Muscle of leg (tissue), 11 donors: ENCODE results near the gene THNSL1. TPM values are rescaled to one million over a fixed set of nuclear protein-coding genes. Genes with fewer than 3 reads are reported as not detected.
"Not testable (repeated sequence)": the region's sequence is repeated elsewhere in the genome, so short reads cannot be mapped to it uniquely, and the experiment has no call there.

ENCODE experiments used
- DNase-seq: peaks from one replicate; pipeline ENCODE4 v3.0.0; 2013
- H3K27ac ChIP-seq: one replicate; pipeline ENCODE4 v1.5.1; 2013; ENCODE audit warnings: mild to moderate bottlenecking, low read length, control low read depth
- H3K27me3 ChIP-seq: one replicate; pipeline ENCODE4 v1.6.1; 2013; ENCODE audit warnings: low read length; ENCODE audit not compliant: control insufficient read depth, insufficient read depth
- H3K36me3 ChIP-seq: one replicate; pipeline ENCODE4 v1.6.1; 2013; ENCODE audit warnings: low read length; ENCODE audit not compliant: control insufficient read depth, insufficient read depth
- H3K4me1 ChIP-seq: one replicate; pipeline ENCODE4 v1.6.1; 2013; ENCODE audit warnings: low read length; ENCODE audit not compliant: control insufficient read depth, insufficient read depth
- H3K4me3 ChIP-seq: one replicate; pipeline ENCODE4 v1.5.1; 2013; ENCODE audit warnings: low read length, control low read depth
- H3K9me3 ChIP-seq: replicated peaks from 2 replicates; pipeline ENCODE4 v1.6.1; 2013; ENCODE audit warnings: low read depth, low read length; ENCODE audit not compliant: control insufficient read depth
- WGBS: methylation state at CpG from one replicate; pipeline ENCODE4 v1.1.5; 2013; ENCODE audit warnings: missing lambda C conversion rate; ENCODE audit not compliant: insufficient coverage; 5-methylcytosine and 5-hydroxymethylcytosine counted together
- polyA plus RNA-seq, 8 donors: library from polyadenylated mRNA; unstranded; fragments of 120-200 nt; gene quantifications; one replicate each; pipeline versions ENCODE4 v1.2.1 to v1.2.3, GENCODE V29; 2013; ENCODE audit warnings: inconsistent platforms in 1 of 8, low replicate concordance in 1 of 8; ENCODE audit not compliant: insufficient read length in 8 of 8, insufficient read depth in 1 of 8
- total RNA-seq: library from RNA; stranded (reverse); fragments of 120-200 nt; gene quantifications from one replicate; pipeline ENCODE4 v1.2.4, GENCODE V29; 2013

The THNSL1 gene
- total and polyA plus RNA-seq, 9 donors, result 4.1 to 7.0 (median 5.5) TPM

DNA sequence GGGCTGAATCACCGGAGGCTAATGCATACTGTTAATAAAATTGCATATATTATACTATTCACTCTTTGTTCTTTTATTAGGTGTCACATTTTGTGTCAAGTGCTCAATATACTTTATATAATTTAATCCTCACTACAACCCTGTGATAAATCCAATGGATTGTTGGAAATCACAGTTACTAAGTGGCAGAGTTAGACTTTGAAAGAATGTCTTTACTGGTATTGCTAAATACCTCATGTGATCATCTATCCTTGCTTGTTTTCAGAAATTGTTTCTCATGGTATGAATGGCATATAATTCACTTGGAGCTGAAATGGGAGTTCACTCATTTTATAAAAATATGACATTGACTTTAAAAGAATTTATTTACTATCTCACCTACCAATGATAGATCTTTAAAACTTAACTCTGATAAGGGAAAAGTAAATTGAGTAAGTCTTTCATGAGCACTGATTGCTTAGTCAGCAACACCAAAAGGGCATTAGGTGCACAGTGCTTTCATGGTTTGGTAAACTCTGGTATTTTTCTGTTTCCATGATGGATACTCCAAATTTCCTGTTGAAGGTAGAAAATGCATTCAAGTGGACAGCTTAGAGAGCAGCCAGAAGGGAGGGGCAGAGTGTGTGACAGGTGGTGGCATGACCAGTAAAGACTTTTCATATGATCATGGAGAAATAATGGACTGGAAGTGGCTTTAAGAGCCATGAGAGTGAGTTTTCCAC is 23.0 kb upstream of the THNSL1 start:
- DNase-seq, result no peak
- Histone ChIP-seq H3K4me3 (no peak overlapping the region), H3K4me1 (no peaks in the 10 kb centered on the region), H3K9me3 (no peaks in the 10 kb centered on the region), H3K27me3 (no peaks in the 10 kb centered on the region), H3K27ac (no peak overlapping the region), H3K36me3 (no peaks in the 10 kb centered on the region)
- no CpG with 5 or more reads among the region's 1 CpG for WGBS

- Histone ChIP-seq H3K9me3 (no peaks in the 10 kb centered on the region), H3K36me3 (no peaks in the 10 kb centered on the region), H3K27ac (no peak overlapping the region), H3K4me1 (no peaks in the 10 kb centered on the region), H3K27me3 (no peaks in the 10 kb centered on the region), H3K4me3 (no peak overlapping the region)
- DNase-seq, result no peak
These were observed 21.3 kb upstream of the THNSL1 start for GRCh38 chr10:24995072-24995471.

DNA sequence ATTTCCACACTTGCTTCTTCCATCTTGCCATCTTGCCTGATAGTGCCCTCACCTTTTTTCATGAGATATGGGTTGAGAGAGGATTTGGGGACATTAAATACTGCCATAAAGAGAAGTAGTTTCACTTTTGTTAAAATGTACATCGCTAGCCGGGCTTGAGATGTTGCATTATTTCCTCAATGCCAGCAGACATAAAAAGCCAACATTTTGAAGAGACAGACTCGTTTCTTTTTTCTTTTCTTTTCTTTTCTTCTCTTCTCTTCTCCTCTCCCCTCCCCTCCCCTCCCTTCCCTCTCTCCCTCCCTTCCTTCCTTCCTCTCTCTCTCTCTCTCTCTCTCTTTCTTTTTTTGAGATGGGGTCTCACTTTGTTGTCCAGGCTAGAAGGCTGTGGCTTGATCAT is 18.4 kb upstream of the THNSL1 start:
- H3K27me3 ChIP-seq, result no peaks in the 10 kb centered on the region
- 87% methylated on average over 3 of the region's 3 CpGs for WGBS
- no peaks in the 10 kb centered on the region for H3K4me1 ChIP-seq
- no peak overlapping the region for H3K4me3 ChIP-seq
- no peak for DNase-seq
- H3K27ac ChIP-seq, result no peak overlapping the region
- no peaks in the 10 kb centered on the region for H3K36me3 ChIP-seq
- H3K9me3 ChIP-seq, result peaks cover 2% of the 10 kb centered on the region

DNA sequence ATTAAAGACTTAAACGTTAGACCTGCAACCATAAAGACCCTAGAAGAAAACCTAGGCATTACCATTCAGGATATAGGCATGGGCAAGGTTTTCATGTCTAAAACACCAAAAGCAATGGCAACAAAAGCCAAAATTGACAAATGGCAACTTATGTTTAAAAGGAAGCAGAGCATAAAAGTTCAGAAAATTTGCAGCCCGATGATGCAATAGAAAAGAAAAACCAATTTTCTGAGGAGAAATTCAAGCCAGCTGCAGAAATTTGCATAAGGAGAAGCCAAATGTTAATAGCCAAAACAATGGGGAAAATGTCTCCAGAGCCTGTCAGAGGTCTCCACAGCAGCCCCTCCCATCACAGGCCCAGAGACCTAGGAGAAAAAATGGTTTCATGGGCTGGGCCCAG is 4.8 kb upstream of the THNSL1 start:
- H3K27me3 ChIP-seq, H3K4me3 ChIP-seq, H3K36me3 ChIP-seq, DNase-seq, H3K4me1 ChIP-seq, H3K9me3 ChIP-seq, H3K27ac ChIP-seq: not testable (repeated sequence)
- 100% methylated on average over 1 of the region's 2 CpGs for WGBS

DNA sequence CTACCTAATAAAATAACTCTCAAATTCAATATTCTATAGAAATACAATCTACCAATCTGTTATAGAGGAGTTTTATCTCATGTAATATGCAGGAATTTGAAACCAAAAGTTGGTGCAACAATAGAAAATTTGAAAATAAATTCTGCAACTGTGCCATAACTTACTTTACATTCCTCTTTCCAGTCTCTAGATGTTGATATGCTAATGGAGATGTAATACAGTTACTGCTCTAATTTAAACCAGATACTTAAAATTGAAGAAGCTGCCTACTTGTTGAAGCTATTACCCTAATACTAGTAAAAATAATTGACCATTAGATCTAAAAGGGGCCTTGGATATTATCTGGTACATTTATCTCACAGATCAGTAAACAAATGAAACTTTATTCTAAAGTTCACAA is 1.8 kb upstream of the THNSL1 start:
- Histone ChIP-seq H3K4me3 (no peak overlapping the region), H3K9me3 (no peaks in the 10 kb centered on the region), H3K27me3 (no peaks in the 10 kb centered on the region), H3K27ac (no peak overlapping the region), H3K4me1 (peaks cover 5% of the 10 kb centered on the region), H3K36me3 (no peaks in the 10 kb centered on the region)
- DNase-seq, result no peak

DNA sequence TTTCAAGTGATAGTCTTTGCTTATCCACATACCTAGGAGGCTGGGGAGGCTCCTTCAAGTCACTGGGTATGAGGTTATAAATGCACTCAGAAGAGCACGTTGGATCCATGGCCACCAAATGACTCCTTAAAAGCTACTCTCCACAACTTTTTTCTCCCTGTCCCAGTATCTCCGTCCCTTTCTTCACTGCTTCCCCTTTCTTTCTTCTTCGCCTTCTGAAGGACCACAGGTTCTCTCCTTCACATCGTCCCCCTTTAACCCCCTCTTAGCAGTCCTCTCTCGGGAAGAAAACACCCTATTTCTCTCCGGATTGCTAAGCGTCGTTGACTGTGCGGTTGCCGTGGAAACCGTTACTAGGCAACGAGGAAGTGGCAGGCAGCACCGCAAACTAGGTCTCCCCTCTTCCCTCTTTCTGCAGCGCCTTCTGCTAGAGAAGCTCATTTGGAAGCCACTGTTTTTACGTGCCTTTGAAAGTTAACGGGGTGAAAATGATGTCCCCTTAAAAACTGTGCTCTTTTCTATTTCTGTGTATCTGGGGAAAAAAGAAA is 510 bp upstream of the THNSL1 start, which contains the start of gene ENKUR:
Gene ENKUR, minus strand, starts transcription at position 331 of the 548 bp plus-strand sequence. Its CDS starts 222 bp downstream, at position 109.
- Histone ChIP-seq H3K27ac (peak within 1 kb of the TSS; percentile 99), H3K9me3 (no peaks in the 10 kb centered on the region), H3K27me3 (no peaks in the 10 kb centered on the region), H3K4me3 (peak within 1 kb of the TSS; percentile 80), H3K36me3 (no peaks in the 10 kb centered on the region), H3K4me1 (peaks cover 5% of the 10 kb centered on the region)
- WGBS, result 0% methylated on average over 12 of the region's 16 CpGs
- DNase-seq, result peak; percentile 96

DNA sequence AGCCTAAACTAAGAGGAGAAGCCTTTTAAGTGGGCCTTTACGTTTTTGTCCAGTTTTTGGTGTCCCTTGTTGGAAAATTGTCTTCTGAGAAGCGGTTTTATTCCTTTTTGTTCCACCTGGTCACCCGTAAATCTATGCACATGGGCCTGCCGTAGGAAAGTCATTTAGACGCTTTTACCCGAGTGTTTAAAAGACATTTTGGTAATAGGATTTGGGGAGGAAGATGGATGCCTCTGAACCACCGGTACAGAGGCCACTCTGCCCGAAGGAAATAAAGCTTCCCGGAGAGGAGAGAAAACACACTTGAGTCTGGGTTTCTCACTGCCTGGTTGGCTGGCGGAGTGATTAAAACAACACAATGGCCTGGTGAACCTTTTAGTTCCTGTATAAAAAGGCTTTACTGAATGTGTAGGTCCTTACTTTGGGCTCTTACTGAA is 760 bp downstream of the THNSL1 start:
- 3% methylated on average over 7 of the region's 10 CpGs for WGBS
- Histone ChIP-seq H3K27me3 (no peaks in the 10 kb centered on the region), H3K27ac (peak overlapping the region; percentile 99), H3K4me1 (peaks cover 5% of the 10 kb centered on the region), H3K4me3 (peak overlapping the region; percentile 80), H3K36me3 (no peaks in the 10 kb centered on the region), H3K9me3 (no peaks in the 10 kb centered on the region)
- DNase-seq, result no peak

GRCh38 chr10:25017661-25018060 is 1.2 kb downstream of the THNSL1 start:
- Histone ChIP-seq H3K27ac (peak overlapping the region; percentile 99), H3K4me1 (peaks cover 5% of the 10 kb centered on the region), H3K27me3 (no peaks in the 10 kb centered on the region), H3K4me3 (no peak overlapping the region), H3K36me3 (no peaks in the 10 kb centered on the region), H3K9me3 (no peaks in the 10 kb centered on the region)
- 91% methylated on average over 4 of the region's 6 CpGs for WGBS
- no peak for DNase-seq

DNA sequence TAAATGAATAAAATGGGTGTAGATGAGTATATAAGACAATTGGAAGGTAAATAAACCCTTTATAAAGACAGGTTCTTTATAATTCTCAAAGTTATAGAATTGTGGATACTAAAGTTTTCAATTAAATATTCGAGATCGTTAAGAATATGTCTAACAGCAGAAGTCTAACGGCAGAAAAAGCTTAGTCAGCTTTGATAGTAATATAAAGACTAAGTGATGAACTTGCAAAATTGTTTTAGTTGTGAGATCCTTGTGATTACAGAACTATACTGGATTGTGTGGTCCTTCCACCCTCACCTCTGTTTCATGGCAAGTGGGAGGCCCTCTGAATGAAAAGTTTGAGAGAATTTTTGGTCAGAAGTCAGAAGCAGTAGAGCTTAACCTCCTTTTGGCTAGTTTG is 2.3 kb downstream of the THNSL1 start:
- 100% methylated on average over 1 of the region's 3 CpGs for WGBS
- Histone ChIP-seq H3K4me1 (peaks cover 5% of the 10 kb centered on the region), H3K36me3 (no peaks in the 10 kb centered on the region), H3K27ac (no peak overlapping the region), H3K9me3 (no peaks in the 10 kb centered on the region), H3K27me3 (no peaks in the 10 kb centered on the region), H3K4me3 (no peak overlapping the region)
- no peak for DNase-seq

GRCh38 chr10:25023278-25023677 is 6.9 kb downstream of the THNSL1 start:
- Histone ChIP-seq H3K36me3 (no peaks in the 10 kb centered on the region), H3K4me1 (no peaks in the 10 kb centered on the region), H3K27ac (peak overlapping the region; percentile 37), H3K9me3 (no peaks in the 10 kb centered on the region), H3K4me3 (no peak overlapping the region), H3K27me3 (no peaks in the 10 kb centered on the region)
- WGBS, result no CpG with 5 or more reads among the region's 3 CpGs
- peak; percentile 50 for DNase-seq
